Astrocyte (in vitro differentiated cells and primary cell): ENCODE results near the gene ADD1. TPM values are rescaled to one million over a fixed set of nuclear protein-coding genes. Genes with fewer than 3 reads are reported as not detected.

Source experiments
- DNase-seq: peaks from one replicate; pipeline ENCODE4 v3.0.0-alpha.2; 2010; ENCODE audit warnings: low read depth
- FAIRE-seq: peaks from 2 replicates; lab custom pipeline; 2011; peaks lifted over from hg19 to GRCh38; lab: Jason Lieb, UNC
- H2AFZ ChIP-seq: 2 replicates; pipeline ENCODE4 v1.6.0; 2012; ENCODE audit warnings: low read depth, low read length, inconsistent platforms
- H3K27ac ChIP-seq: 2 replicates; pipeline ENCODE4 v1.5.1; 2011; ENCODE audit warnings: low read depth, low read length, inconsistent platforms
- H3K27me3 ChIP-seq: 2 replicates; pipeline ENCODE4 v1.6.0; 2011; ENCODE audit warnings: low read length, inconsistent platforms; ENCODE audit not compliant: insufficient read depth
- H3K36me3 ChIP-seq: 2 replicates; pipeline ENCODE4 v1.5.1; 2011; ENCODE audit warnings: low read length, inconsistent platforms; ENCODE audit not compliant: insufficient read depth
- H3K4me1 ChIP-seq: 2 replicates; pipeline ENCODE4 v1.5.1; 2011; ENCODE audit warnings: low read length, inconsistent platforms; ENCODE audit not compliant: insufficient read depth
- H3K4me2 ChIP-seq: 2 replicates; pipeline ENCODE4 v1.6.0; 2012; ENCODE audit warnings: low read length, inconsistent platforms
- H3K4me3 ChIP-seq: 2 replicates; pipeline ENCODE4 v1.5.1; 2011; ENCODE audit warnings: low read depth, mild to moderate bottlenecking, low read length, inconsistent platforms; ENCODE audit not compliant: insufficient read depth
- H3K79me2 ChIP-seq: 2 replicates; pipeline ENCODE4 v1.6.0; 2012; ENCODE audit warnings: mild to moderate bottlenecking, low read length, inconsistent platforms; ENCODE audit not compliant: insufficient read depth
- H3K9ac ChIP-seq: 2 replicates; pipeline ENCODE4 v1.6.0; 2012; ENCODE audit warnings: mild to moderate bottlenecking, low read length, inconsistent platforms
- H3K9me3 ChIP-seq: 2 replicates; pipeline ENCODE4 v1.5.1; 2012; ENCODE audit warnings: low read depth, mild to moderate bottlenecking, low read length, inconsistent platforms; ENCODE audit not compliant: insufficient read depth
- H4K20me1 ChIP-seq: 2 replicates; pipeline ENCODE4 v1.6.0; 2012; ENCODE audit warnings: low read length, inconsistent platforms; ENCODE audit not compliant: insufficient read depth
- H3K27ac Mint-ChIP-seq: one replicate; pipeline ENCODE4 v1.8.0; 2021; ENCODE audit warnings: mild to moderate bottlenecking, mixed read lengths; ENCODE audit not compliant: unreplicated experiment
- H3K27me3 Mint-ChIP-seq: one replicate; pipeline ENCODE4 v1.8.0; 2021; ENCODE audit warnings: low read depth, mixed read lengths; ENCODE audit not compliant: unreplicated experiment
- H3K36me3 Mint-ChIP-seq: one replicate; pipeline ENCODE4 v1.8.0; 2021; ENCODE audit warnings: low read depth, mixed read lengths; ENCODE audit not compliant: unreplicated experiment
- H3K4me1 Mint-ChIP-seq: one replicate; pipeline ENCODE4 v1.8.0; 2021; ENCODE audit warnings: low read depth, mixed read lengths; ENCODE audit not compliant: unreplicated experiment
- H3K4me3 Mint-ChIP-seq: one replicate; pipeline ENCODE4 v1.8.0; 2021; ENCODE audit warnings: mild to moderate bottlenecking, moderate library complexity, mixed read lengths; ENCODE audit not compliant: unreplicated experiment
- H3K9me3 Mint-ChIP-seq: one replicate; pipeline ENCODE4 v1.8.0; 2021; ENCODE audit warnings: mild to moderate bottlenecking, mixed read lengths; ENCODE audit not compliant: unreplicated experiment
- EZH2 ChIP-seq: IDR thresholded peaks from 2 replicates; pipeline ENCODE4 v1.6.1; 2012; ENCODE audit warnings: mild to moderate bottlenecking, low read length, inconsistent platforms; ENCODE audit not compliant: insufficient read depth
- total RNA-seq: library from RNA; stranded (reverse); gene quantifications from 2 replicates; pipeline ENCODE4 v1.2.1, GENCODE V29; 2021
- TF ChIP-seq, protein P1 (sequence below): IDR thresholded peaks from 2 replicates; pipeline ENCODE4 v1.5.1; 2011; ENCODE audit warnings: low read depth, mild to moderate bottlenecking, inconsistent platforms, low read length, moderate library complexity; ENCODE audit not compliant: insufficient read depth

Gene ADD1
- total RNA-seq, 1 donor from 2014 or later, result 280 TPM

DNA sequence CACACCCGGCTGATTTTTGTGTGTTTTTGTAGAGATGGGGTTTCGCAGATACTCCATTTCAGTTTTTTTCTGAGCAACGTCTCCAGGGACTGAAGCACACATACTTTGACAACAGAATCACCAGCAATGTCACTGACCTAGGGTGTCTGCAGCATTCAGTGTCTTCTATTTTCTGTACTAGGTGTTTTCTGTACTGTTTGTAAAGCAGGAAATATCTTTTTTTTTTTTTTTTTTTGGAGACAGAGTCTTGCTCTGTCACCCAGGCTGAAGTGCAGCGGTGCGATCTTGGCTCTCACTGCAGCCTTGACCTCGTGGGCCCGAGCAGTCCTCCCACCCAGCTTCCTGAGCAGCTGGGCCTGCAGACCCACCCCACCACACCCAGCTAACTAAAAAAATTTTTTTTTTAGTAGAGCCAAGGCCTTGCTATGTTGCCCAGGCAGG lies 8.9 kb downstream of the ADD1 start:
- Histone ChIP-seq H3K27ac (no peak overlapping the region), H3K36me3 (no peaks in the 10 kb centered on the region), H3K27me3 (no peaks in the 10 kb centered on the region), H3K4me3 (no peak overlapping the region), H3K79me2 (peaks cover 96% of the 10 kb centered on the region), H3K9ac (no peak overlapping the region), H3K9me3 (no peaks in the 10 kb centered on the region), H4K20me1 (peaks cover 85% of the 10 kb centered on the region), H3K4me2 (no peak overlapping the region), H3K4me1 (peaks cover 6% of the 10 kb centered on the region), H2AFZ (no peak overlapping the region)
- Mint-ChIP-seq H3K36me3 (no peaks in the 10 kb centered on the region), H3K4me1 (peaks cover 32% of the 10 kb centered on the region), H3K9me3 (no peaks in the 10 kb centered on the region), H3K4me3 (no peak overlapping the region), H3K27me3 (no peaks in the 10 kb centered on the region), H3K27ac (no peak overlapping the region)
- DNase-seq (no peak), FAIRE-seq (no peak)
- TF ChIP-seq, protein P1, sequence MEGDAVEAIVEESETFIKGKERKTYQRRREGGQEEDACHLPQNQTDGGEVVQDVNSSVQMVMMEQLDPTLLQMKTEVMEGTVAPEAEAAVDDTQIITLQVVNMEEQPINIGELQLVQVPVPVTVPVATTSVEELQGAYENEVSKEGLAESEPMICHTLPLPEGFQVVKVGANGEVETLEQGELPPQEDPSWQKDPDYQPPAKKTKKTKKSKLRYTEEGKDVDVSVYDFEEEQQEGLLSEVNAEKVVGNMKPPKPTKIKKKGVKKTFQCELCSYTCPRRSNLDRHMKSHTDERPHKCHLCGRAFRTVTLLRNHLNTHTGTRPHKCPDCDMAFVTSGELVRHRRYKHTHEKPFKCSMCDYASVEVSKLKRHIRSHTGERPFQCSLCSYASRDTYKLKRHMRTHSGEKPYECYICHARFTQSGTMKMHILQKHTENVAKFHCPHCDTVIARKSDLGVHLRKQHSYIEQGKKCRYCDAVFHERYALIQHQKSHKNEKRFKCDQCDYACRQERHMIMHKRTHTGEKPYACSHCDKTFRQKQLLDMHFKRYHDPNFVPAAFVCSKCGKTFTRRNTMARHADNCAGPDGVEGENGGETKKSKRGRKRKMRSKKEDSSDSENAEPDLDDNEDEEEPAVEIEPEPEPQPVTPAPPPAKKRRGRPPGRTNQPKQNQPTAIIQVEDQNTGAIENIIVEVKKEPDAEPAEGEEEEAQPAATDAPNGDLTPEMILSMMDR, result no peak
- TF ChIP-seq EZH2, result no peak

DNA sequence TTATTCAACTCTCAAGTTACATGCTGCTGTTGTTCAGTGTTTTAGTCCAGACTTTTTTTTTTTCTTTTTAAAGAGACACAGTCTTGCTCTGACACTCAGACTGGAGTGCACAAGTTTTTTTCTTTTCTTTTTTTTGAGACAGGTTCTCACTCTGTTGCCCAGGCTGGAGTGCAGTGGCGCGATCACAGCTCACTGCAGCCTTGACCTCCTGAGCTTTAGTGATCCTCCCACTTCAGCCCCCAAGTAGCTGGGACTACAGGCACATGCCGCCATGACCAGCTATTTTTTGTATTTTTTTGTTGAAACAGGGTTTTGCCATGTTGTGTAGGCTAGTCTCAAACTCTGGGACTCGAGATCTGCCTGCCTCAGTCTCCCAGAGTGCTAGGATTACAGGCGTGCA lies 11.9 kb downstream of the ADD1 start:
- Histone ChIP-seq H4K20me1 (peaks cover 88% of the 10 kb centered on the region), H3K27ac (no peak overlapping the region), H2AFZ (no peak overlapping the region), H3K79me2 (peaks cover 97% of the 10 kb centered on the region), H3K36me3 (peaks cover 2% of the 10 kb centered on the region), H3K9me3 (no peaks in the 10 kb centered on the region), H3K4me2 (no peak overlapping the region), H3K4me1 (peaks cover 15% of the 10 kb centered on the region), H3K9ac (no peak overlapping the region), H3K27me3 (no peaks in the 10 kb centered on the region), H3K4me3 (no peak overlapping the region)
- no peak for FAIRE-seq
- peaks cover 31% of the 10 kb centered on the region for H3K4me1 Mint-ChIP-seq
- TF ChIP-seq, protein P1, result no peak
- TF ChIP-seq EZH2, result no peak
- H3K27ac Mint-ChIP-seq, result no peak overlapping the region
- H3K4me3 Mint-ChIP-seq, result no peak overlapping the region
- no peaks in the 10 kb centered on the region for H3K27me3 Mint-ChIP-seq
- H3K9me3 Mint-ChIP-seq, result no peaks in the 10 kb centered on the region
- no peaks in the 10 kb centered on the region for H3K36me3 Mint-ChIP-seq
- DNase-seq, result no peak

DNA sequence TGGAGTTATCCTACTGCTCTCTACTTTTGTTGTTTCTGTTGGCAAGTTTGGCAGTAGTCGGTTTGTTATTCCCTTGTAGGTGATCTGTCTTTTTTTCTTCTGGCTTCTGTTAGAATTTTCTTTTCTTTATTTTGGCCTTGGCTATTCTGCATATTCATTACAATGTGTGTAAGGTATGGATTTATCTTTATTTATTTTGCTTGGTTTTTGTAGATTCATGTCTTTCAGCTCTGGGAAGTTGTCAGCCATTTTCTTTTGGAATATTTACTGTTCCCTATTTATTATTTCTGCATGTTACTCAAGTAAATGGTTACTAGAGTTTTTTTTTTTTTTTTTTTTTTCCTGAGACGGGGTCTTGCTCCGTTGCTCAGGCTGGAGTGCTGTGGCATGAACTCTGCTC lies 12.6 kb downstream of the ADD1 start:
- no peaks in the 10 kb centered on the region for H3K9me3 Mint-ChIP-seq
- H3K27me3 Mint-ChIP-seq, result no peaks in the 10 kb centered on the region
- Histone ChIP-seq H3K4me3 (no peak overlapping the region), H2AFZ (no peak overlapping the region), H4K20me1 (peaks cover 88% of the 10 kb centered on the region), H3K27me3 (no peaks in the 10 kb centered on the region), H3K4me2 (no peak overlapping the region), H3K9ac (no peak overlapping the region), H3K36me3 (peaks cover 2% of the 10 kb centered on the region), H3K4me1 (peaks cover 21% of the 10 kb centered on the region), H3K9me3 (no peaks in the 10 kb centered on the region), H3K27ac (no peak overlapping the region), H3K79me2 (peaks cover 97% of the 10 kb centered on the region)
- DNase-seq, result no peak
- H3K27ac Mint-ChIP-seq, result no peak overlapping the region
- no peak for TF ChIP-seq EZH2
- TF ChIP-seq, protein P1, result no peak
- H3K36me3 Mint-ChIP-seq, result no peaks in the 10 kb centered on the region
- H3K4me3 Mint-ChIP-seq, result no peak overlapping the region
- FAIRE-seq, result no peak
- peaks cover 34% of the 10 kb centered on the region for H3K4me1 Mint-ChIP-seq
